NCI-H446 (cell line): ENCODE results near the gene RAB11FIP4.

Experiments used
- DNase-seq, 2 experiments: peaks; one replicate each; lab custom pipeline; 2025; lab: John Stamatoyannopoulos, UW

Gene RAB11FIP4

GRCh38 chr17:31548709-31549108 is 157.2 kb downstream of the RAB11FIP4 start:
- DNase-seq, result no peak

- DNase-seq, result peak in 1 of 2 experiments; percentile 44
Measured at GRCh38 chr17:31549121-31549524, 157.6 kb downstream of the RAB11FIP4 start.

GRCh38 chr17:31549525-31550388 is 158.3 kb downstream of the RAB11FIP4 start:
- DNase-seq, result peak; percentile 72 to 91

GRCh38 chr17:31550389-31551056 is 159.0 kb downstream of the RAB11FIP4 start:
- DNase-seq, result no peak

GRCh38 chr17:31552568-31552967 is 161.1 kb downstream of the RAB11FIP4 start:
- DNase-seq, result no peak

GRCh38 chr17:31553506-31553905 is 162.0 kb downstream of the RAB11FIP4 start:
- no peak for DNase-seq

GRCh38 chr17:31554930-31555329 is 163.5 kb downstream of the RAB11FIP4 start:
- no peak for DNase-seq

GRCh38 chr17:31556969-31557645 is 165.6 kb downstream of the RAB11FIP4 start:
- DNase-seq, result no peak

- DNase-seq, result peak in 1 of 2 experiments; percentile 75
Measured at GRCh38 chr17:31558748-31559583, 167.5 kb downstream of the RAB11FIP4 start.

GRCh38 chr17:31559584-31560501 is 168.4 kb downstream of the RAB11FIP4 start:
- DNase-seq, result no peak

- no peak for DNase-seq
Measured at GRCh38 chr17:31560616-31561235, 169.3 kb downstream of the RAB11FIP4 start.

- no peak for DNase-seq
Measured at GRCh38 chr17:31561469-31562375, 170.2 kb downstream of the RAB11FIP4 start.

GRCh38 chr17:31562376-31562840 is 170.9 kb downstream of the RAB11FIP4 start:
- DNase-seq, result no peak

GRCh38 chr17:31564291-31564690 is 172.8 kb downstream of the RAB11FIP4 start:
- DNase-seq, result no peak

GRCh38 chr17:31564883-31565301 is 173.4 kb downstream of the RAB11FIP4 start:
- DNase-seq, result no peak

GRCh38 chr17:31565652-31566051 is 174.2 kb downstream of the RAB11FIP4 start:
- no peak for DNase-seq

GRCh38 chr17:31566247-31566991 is 174.9 kb downstream of the RAB11FIP4 start:
- DNase-seq, result no peak

- no peak for DNase-seq
Measured at GRCh38 chr17:31566992-31567373, 175.5 kb downstream of the RAB11FIP4 start.
